Panc1 (cell line): ENCODE data around the gene ARPC5L.

Source experiments
- CTCF ChIP-seq: fragments of 450-650 bp; IDR thresholded peaks from 2 replicates; pipeline ENCODE4 v1.5.1; 2017; ENCODE audit warnings: mild to moderate bottlenecking
- POLR2AphosphoS5 ChIP-seq: IDR thresholded peaks from 2 replicates; pipeline ENCODE4 v1.6.1; 2012; ENCODE audit warnings: mild to moderate bottlenecking, low read depth, low read length, moderate library complexity
- TCF7L2 ChIP-seq: IDR thresholded peaks from 2 replicates; pipeline ENCODE4 v1.6.1; 2011; ENCODE audit warnings: mild to moderate bottlenecking, low read depth, low read length, inconsistent platforms

GRCh38 chr9:124857533-124858162 is 4.3 kb upstream of the ARPC5L start:
- no peak for TF ChIP-seq POLR2AphosphoS5
- no peak for TF ChIP-seq CTCF
- no peak for TF ChIP-seq TCF7L2
